Endothelial cell of umbilical vein (primary cell): ENCODE results near the gene HSD17B8. TPM values are rescaled to one million over a fixed set of nuclear protein-coding genes. Genes with fewer than 3 reads are reported as not detected.

Experiments used
- BruUV-seq: library from RNA; stranded (reverse); fragments of 400-500 nt; replicated peaks from 2 replicates; lab custom pipeline; 2021; lab: Mats Ljungman, UMichigan
- CTCF ChIA-PET: fragments of 300-600, 350-600 bp; sonication (Branson Sonifier 250); formaldehyde crosslinking; loops from one replicate; lab custom pipeline; 2021; ENCODE audit warnings: antibody characterized with exemption, inconsistent platforms; lab: Charles Lee
- POLR2A ChIA-PET: fragments of 300-600, 350-600 bp; sonication (Branson Sonifier 250); formaldehyde crosslinking; loops from one replicate; lab custom pipeline; 2021; ENCODE audit warnings: antibody characterized with exemption, inconsistent platforms; lab: Charles Lee
- DNase-seq: peaks from one replicate; pipeline ENCODE4 v3.0.0-alpha.2; 2011; ENCODE audit warnings: low read depth, low spot score
- FAIRE-seq: peaks from 2 replicates; lab custom pipeline; 2011; peaks lifted over from hg19 to GRCh38; lab: Jason Lieb, UNC
- H2AFZ ChIP-seq: 2 replicates; pipeline ENCODE4 v1.6.0; 2012; ENCODE audit warnings: low read depth, low read length, control low read depth, inconsistent platforms
- H3K27ac ChIP-seq: 2 replicates; pipeline ENCODE4 v1.5.1; 2011; ENCODE audit warnings: low read depth, mild to moderate bottlenecking, control low read depth, low read length, moderate library complexity; ENCODE audit not compliant: insufficient read depth
- H3K27me3 ChIP-seq, 2 experiments: 2 replicates each; pipeline versions ENCODE4 v1.6.0 to v1.6.1; 2011; ENCODE audit warnings: low read length in 2 of 2, mixed read lengths in 1 of 2; ENCODE audit not compliant: control insufficient read depth in 2 of 2, insufficient read depth in 2 of 2
- H3K36me3 ChIP-seq, 2 experiments: 2 replicates in 1 of 2; 3 replicates in 1 of 2; pipeline ENCODE4 v1.5.1; 2011; ENCODE audit warnings: low read length in 2 of 2, mild to moderate bottlenecking in 1 of 2, moderate library complexity in 1 of 2; ENCODE audit not compliant: control insufficient read depth in 2 of 2, insufficient read depth in 2 of 2; ENCODE audit errors: extremely low read depth in 1 of 2
- H3K4me1 ChIP-seq: 3 replicates; pipeline ENCODE4 v1.5.1; 2011; ENCODE audit warnings: mild to moderate bottlenecking, low read length; ENCODE audit not compliant: control insufficient read depth, insufficient read depth; ENCODE audit errors: extremely low read depth
- H3K4me2 ChIP-seq: 2 replicates; pipeline ENCODE4 v1.6.1; 2011; ENCODE audit warnings: low read length, control low read depth, mixed read lengths; ENCODE audit not compliant: insufficient read depth
- H3K4me3 ChIP-seq, 3 experiments: fragments of 200-600 bp in 1 of 3; sonication (generic), shearing (Covaris generic) in 1 of 3; replicated peaks in 1 of 3; 2 replicates each; pipeline ENCODE4 v1.5.1; 2011 to 2016; ENCODE audit warnings: control low read depth in 3 of 3, low read length in 3 of 3, mild to moderate bottlenecking in 2 of 3, inconsistent platforms in 1 of 3, low read depth in 1 of 3, moderate library complexity in 1 of 3; ENCODE audit not compliant: insufficient read depth in 1 of 3
- H3K79me2 ChIP-seq: 2 replicates; pipeline ENCODE4 v1.6.0; 2012; ENCODE audit warnings: low read length, inconsistent platforms; ENCODE audit not compliant: control insufficient read depth, insufficient read depth
- H3K9ac ChIP-seq: replicated peaks from 2 replicates; pipeline ENCODE3; 2011; ENCODE audit warnings: low read length, control low read depth; ENCODE audit not compliant: insufficient read depth; ENCODE audit errors: extremely low read depth
- H3K9me1 ChIP-seq: replicated peaks from 3 replicates; pipeline ENCODE4 v1.6.0; 2011; ENCODE audit warnings: mild to moderate bottlenecking, low read length; ENCODE audit not compliant: control insufficient read depth, insufficient read depth; ENCODE audit errors: extremely low read depth
- H3K9me3 ChIP-seq: replicated peaks from 2 replicates; pipeline ENCODE4 v1.5.1; 2012; ENCODE audit warnings: low read length, inconsistent platforms; ENCODE audit not compliant: control insufficient read depth, insufficient read depth
- H4K20me1 ChIP-seq: replicated peaks from 2 replicates; pipeline ENCODE3; 2011; ENCODE audit warnings: mild to moderate bottlenecking, low read length; ENCODE audit not compliant: control insufficient read depth, insufficient read depth; ENCODE audit errors: extremely low read depth
- CTCF ChIP-seq, 2 donors: IDR thresholded peaks; 1 replicate in 1 of 2; 2 replicates in 1 of 2; pipeline ENCODE4 v1.5.1; 2011; ENCODE audit warnings: low read length in 2 of 2, mild to moderate bottlenecking in 2 of 2, moderate library complexity in 2 of 2, control low read depth in 1 of 2, inconsistent platforms in 1 of 2, low read depth in 1 of 2; ENCODE audit not compliant: insufficient read depth in 1 of 2; ENCODE audit errors: extremely low read depth in 1 of 2
- EZH2 ChIP-seq: IDR thresholded peaks from 2 replicates; pipeline ENCODE4 v1.6.1; 2012; ENCODE audit warnings: borderline replicate concordance, low read depth, mild to moderate bottlenecking, moderate library complexity, low read length, inconsistent platforms; ENCODE audit not compliant: severe bottlenecking
- FOS ChIP-seq: IDR thresholded peaks from 2 replicates; pipeline ENCODE4 v1.6.1; 2011; ENCODE audit warnings: mild to moderate bottlenecking, low read length, moderate library complexity, borderline replicate concordance; ENCODE audit not compliant: insufficient read depth
- GATA2 ChIP-seq: IDR thresholded peaks from 2 replicates; pipeline ENCODE4 v1.7.0; 2011; ENCODE audit warnings: low read depth, mild to moderate bottlenecking, moderate library complexity, mixed read lengths, low read length; ENCODE audit not compliant: insufficient read length, insufficient read depth
- JUN ChIP-seq: IDR thresholded peaks from 2 replicates; pipeline ENCODE4 v1.6.1; 2011; ENCODE audit warnings: borderline replicate concordance, low read depth; ENCODE audit not compliant: insufficient read length, insufficient read depth
- MAX ChIP-seq: IDR thresholded peaks from 2 replicates; pipeline ENCODE4 v1.6.1; 2011; ENCODE audit not compliant: insufficient read depth, insufficient read length
- MYC ChIP-seq: IDR thresholded peaks from one replicate; pipeline ENCODE4 v1.6.1; 2011; ENCODE audit warnings: mild to moderate bottlenecking, low read depth, low read length
- POLR2A ChIP-seq: IDR thresholded peaks from 2 replicates; pipeline ENCODE4 v1.6.1; 2012; ENCODE audit warnings: low read depth, mild to moderate bottlenecking, control low read depth, low read length
- POLR2AphosphoS5 ChIP-seq: IDR thresholded peaks from 2 replicates; pipeline ENCODE4 v1.6.1; 2012; ENCODE audit warnings: low read depth, mild to moderate bottlenecking, control low read depth, low read length, moderate library complexity; ENCODE audit not compliant: insufficient read depth
- dilution Hi-C: fragments of 300-500 bp; cut with MboI; formaldehyde crosslinking; loops from one replicate; pipeline ENCODE4 v1.15.0; 2019; ENCODE audit warnings: low sequenced_read_pairs; ENCODE audit not compliant: extremely low pct_ligation_motif_present
- intact Hi-C: fragments of 100-400 bp; cut with micrococcal nuclease; formaldehyde crosslinking; loops from one replicate; pipeline ENCODE4 v1.10.0; 2022
- polyA plus RNA-seq, 4 experiments: library from polyadenylated mRNA; depleted of rRNA in 3 of 4; stranded (reverse) in 3 of 4; unstranded in 1 of 4; fragments of >200 nt; gene quantifications; 2 replicates each; pipeline versions ENCODE4 v1.2.1 to v1.2.3, GENCODE V29; 2011 to 2012; ENCODE audit warnings: missing spikeins in 1 of 4
- total RNA-seq: library from RNA; stranded (reverse); gene quantifications from 2 replicates; pipeline ENCODE4 v1.2.3, GENCODE V29; 2021

HSD17B8 gene
- total and polyA plus RNA-seq, 2 donors (not counting 3 experiments of a cell fraction or from before 2014, with no cell fraction given), result 4.0 to 8.2 TPM

DNA sequence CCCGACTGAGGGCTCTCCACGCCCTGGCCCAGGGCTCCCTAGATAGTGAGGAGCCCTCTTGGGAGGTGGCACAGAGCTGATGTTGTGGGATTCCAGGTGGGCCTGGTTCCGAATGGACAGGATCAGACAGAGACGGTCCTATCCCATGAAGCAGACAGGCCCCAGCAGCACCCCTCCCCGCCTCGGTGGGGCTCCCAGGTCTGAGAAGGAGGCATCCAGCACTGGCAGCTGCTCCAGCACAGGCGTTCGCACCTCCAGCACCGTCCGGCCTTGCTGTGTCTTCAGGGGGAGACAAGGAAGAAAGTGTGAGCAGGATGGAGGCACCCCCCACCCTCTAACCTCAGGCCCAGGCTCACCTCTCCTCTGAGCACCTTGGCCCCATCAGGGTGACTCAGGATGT is 40.9 kb upstream of the HSD17B8 start:
- no TSS peak for BruUV-seq
- TF ChIP-seq JUN (no peak), CTCF (IDR thresholded peaks at IDR 0.05; ENCODE audit: extremely low read depth in 1 of 2, insufficient read depth in 1 of 2, low read depth in 1 of 2, low read length in 2 of 2) (no peak), MAX (no peak), POLR2A (no peak), EZH2 (no peak), POLR2AphosphoS5 (no peak), GATA2 (no peak), MYC (no peak), FOS (no peak)
- no peak overlapping the region for H3K27ac ChIP-seq
- no peaks in the 10 kb centered on the region for H4K20me1 ChIP-seq
- H3K4me3 ChIP-seq, result no peak overlapping the region
- H3K79me2 ChIP-seq, result no peaks in the 10 kb centered on the region
- H3K36me3 ChIP-seq, result no peaks in the 10 kb centered on the region
- DNase-seq, result no peak
- CTCF ChIA-PET, result interaction anchor here (1.1 to 1.4 kb wide), 2 partner anchors 10 to 85 kb away, joined by 3 to 6 read pairs; no protein-coding TSS in a partner anchor
- H3K27me3 ChIP-seq, result no peaks in the 10 kb centered on the region
- no peak for FAIRE-seq
- H2AFZ ChIP-seq, result no peak overlapping the region
- intact Hi-C loops (no loop called here), dilution Hi-C loops (no loop called here)
- no peaks in the 10 kb centered on the region for H3K9me3 ChIP-seq
- POLR2A ChIA-PET, result no interaction called here
- H3K4me1 ChIP-seq, result no peaks in the 10 kb centered on the region
- H3K9me1 ChIP-seq, result no peaks in the 10 kb centered on the region
- no peak overlapping the region for H3K9ac ChIP-seq
- H3K4me2 ChIP-seq, result no peak overlapping the region
